ENCODE results near the gene TPO. TPM values are rescaled to one million over a fixed set of nuclear protein-coding genes. Genes with fewer than 3 reads are reported as not detected.

The TPO gene
- polyA plus RNA-seq, 1 donor from 2014 or later, result not detected

GRCh38 chr2:1461507-1462390 is 48.5 kb downstream of the TPO start:
- no peaks in the 10 kb centered on the region for H3K79me2 ChIP-seq (replicated peaks; ENCODE audit: insufficient read depth, low read length)
- no peak for TF ChIP-seq POLR2AphosphoS5 (IDR thresholded peaks at IDR 0.05)
- no peak for TF ChIP-seq RAD21 (conservative IDR thresholded peaks at IDR 0.05)
- TF ChIP-seq EZH2 (IDR thresholded peaks at IDR 0.05; ENCODE audit: borderline replicate concordance, insufficient read depth, low read length, poor library complexity, severe bottlenecking), result no peak
- no peak for TF ChIP-seq MXI1 (conservative IDR thresholded peaks at IDR 0.05; ENCODE audit: poor library complexity, severe bottlenecking)
- no peak for TF ChIP-seq SMC3 (conservative IDR thresholded peaks at IDR 0.05; ENCODE audit: poor library complexity)
- H2AFZ ChIP-seq (ENCODE audit: low read depth, low read length), result no peak overlapping the region
- no peaks in the 10 kb centered on the region for H4K20me1 ChIP-seq (ENCODE audit: insufficient read depth)
- no peaks in the 10 kb centered on the region for H3K27me3 ChIP-seq (ENCODE audit: insufficient read depth, low read depth, low read length)
- no peaks in the 10 kb centered on the region for H3F3A ChIP-seq (ENCODE audit: insufficient read depth, low read length, poor library complexity, severe bottlenecking)
- no peak overlapping the region for H3K4me2 ChIP-seq (ENCODE audit: low read length)
- H3K4me3 ChIP-seq (ENCODE audit: low read length), result no peak overlapping the region
- H3K9me3 ChIP-seq (ENCODE audit: low read length), result no peaks in the 10 kb centered on the region
- no peak overlapping the region for H3K27ac ChIP-seq (ENCODE audit: low read length)
- no peaks in the 10 kb centered on the region for H3K9me2 ChIP-seq (ENCODE audit: insufficient read depth, low read length)
- no peak overlapping the region for H3K9ac ChIP-seq (ENCODE audit: low read length)
- H3K36me3 ChIP-seq (ENCODE audit: insufficient read depth, low read length), result no peaks in the 10 kb centered on the region

- Histone ChIP-seq H3K9me3 (ENCODE audit: low read length) (no peaks in the 10 kb centered on the region), H3F3A (ENCODE audit: insufficient read depth, low read length, poor library complexity, severe bottlenecking) (no peaks in the 10 kb centered on the region), H3K9me2 (ENCODE audit: insufficient read depth, low read length) (no peaks in the 10 kb centered on the region), H2AFZ (ENCODE audit: low read depth, low read length) (no peak overlapping the region), H3K27ac (ENCODE audit: low read length) (no peak overlapping the region), H3K9ac (ENCODE audit: low read length) (no peak overlapping the region), H3K4me2 (ENCODE audit: low read length) (no peak overlapping the region), H3K79me2 (replicated peaks; ENCODE audit: insufficient read depth, low read length) (no peaks in the 10 kb centered on the region), H4K20me1 (ENCODE audit: insufficient read depth) (no peaks in the 10 kb centered on the region), H3K27me3 (ENCODE audit: insufficient read depth, low read depth, low read length) (no peaks in the 10 kb centered on the region), H3K36me3 (ENCODE audit: insufficient read depth, low read length) (no peaks in the 10 kb centered on the region), H3K4me3 (ENCODE audit: low read length) (no peak overlapping the region)
- TF ChIP-seq REST (IDR thresholded peaks at IDR 0.05; ENCODE audit: borderline replicate concordance) (no peak), TAF1 (IDR thresholded peaks at IDR 0.05; ENCODE audit: low read depth) (no peak), RAD21 (conservative IDR thresholded peaks at IDR 0.05) (no peak), CTCF (IDR thresholded peaks at IDR 0.05; ENCODE audit: poor library complexity, severe bottlenecking) (no peak), SMC3 (conservative IDR thresholded peaks at IDR 0.05; ENCODE audit: poor library complexity) (no peak), EP300 (conservative IDR thresholded peaks at IDR 0.05; ENCODE audit: poor library complexity, severe bottlenecking) (no peak), POLR2AphosphoS5 (IDR thresholded peaks at IDR 0.05) (no peak), EZH2 (IDR thresholded peaks at IDR 0.05; ENCODE audit: borderline replicate concordance, insufficient read depth, low read length, poor library complexity, severe bottlenecking) (no peak), MXI1 (conservative IDR thresholded peaks at IDR 0.05; ENCODE audit: poor library complexity, severe bottlenecking) (no peak)
Measured at GRCh38 chr2:1462994-1463393, 49.7 kb downstream of the TPO start.
